GM13977 (cell line): ENCODE data around the gene FYB1.

Source experiments
- DNase-seq: peaks from one replicate; pipeline ENCODE4 v3.0.0; 2012; ENCODE audit warnings: low spot score
- in situ Hi-C: fragments of 300-500 bp; cut with MboI; formaldehyde crosslinking; loops from one replicate; pipeline ENCODE4 v1.12.0; 2022; ENCODE audit warnings: low sequenced_read_pairs, low pct_unique_long_range_greater_than_20kb, mixed read lengths, inconsistent platforms; ENCODE audit not compliant: unreplicated experiment
- TF ChIP-seq, protein P1 (sequence below): IDR thresholded peaks from 2 replicates; pipeline ENCODE4 v1.5.1; 2012; ENCODE audit warnings: mild to moderate bottlenecking, control low read depth; ENCODE audit not compliant: insufficient read depth; ENCODE audit errors: extremely low read depth, missing control alignments

FYB1 gene

DNA sequence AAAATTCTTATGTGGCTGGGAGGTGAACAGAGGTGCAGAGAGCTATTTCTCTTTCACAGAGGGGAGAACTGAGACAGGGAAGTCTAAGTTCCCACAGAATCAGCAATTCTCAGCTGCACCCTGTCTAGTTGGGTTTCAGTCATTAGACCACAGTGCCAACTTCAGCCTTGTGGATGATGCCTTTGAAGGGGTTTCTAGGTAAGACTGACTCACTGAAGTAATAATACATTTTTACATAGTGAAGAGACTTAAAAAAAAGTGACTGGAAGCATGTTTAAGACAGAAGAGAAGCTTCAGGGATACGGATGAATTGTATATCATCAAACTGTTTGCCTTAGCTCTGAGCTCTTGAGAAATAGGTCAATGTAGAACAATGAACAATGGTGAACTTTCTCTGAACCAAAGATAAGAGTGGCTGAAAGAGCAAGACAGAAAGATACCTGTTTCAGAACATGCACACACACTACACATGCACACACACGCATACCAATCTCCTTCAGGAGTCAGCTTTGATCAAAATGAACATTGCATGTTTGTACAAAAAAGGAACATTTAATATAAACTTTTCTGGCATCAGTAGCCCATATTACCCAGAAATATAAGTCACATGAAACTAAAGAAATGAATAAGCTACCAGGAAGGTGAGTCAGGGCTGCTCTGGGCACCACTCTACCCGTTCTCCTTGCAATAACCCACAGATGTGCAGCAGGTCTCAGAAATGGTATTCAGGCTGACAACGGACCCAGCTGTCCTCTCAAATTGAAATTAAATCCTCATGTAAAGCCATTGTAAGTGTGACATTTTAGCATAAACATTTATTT is 12.6 kb upstream of the FYB1 start:
- TF ChIP-seq, protein P1, sequence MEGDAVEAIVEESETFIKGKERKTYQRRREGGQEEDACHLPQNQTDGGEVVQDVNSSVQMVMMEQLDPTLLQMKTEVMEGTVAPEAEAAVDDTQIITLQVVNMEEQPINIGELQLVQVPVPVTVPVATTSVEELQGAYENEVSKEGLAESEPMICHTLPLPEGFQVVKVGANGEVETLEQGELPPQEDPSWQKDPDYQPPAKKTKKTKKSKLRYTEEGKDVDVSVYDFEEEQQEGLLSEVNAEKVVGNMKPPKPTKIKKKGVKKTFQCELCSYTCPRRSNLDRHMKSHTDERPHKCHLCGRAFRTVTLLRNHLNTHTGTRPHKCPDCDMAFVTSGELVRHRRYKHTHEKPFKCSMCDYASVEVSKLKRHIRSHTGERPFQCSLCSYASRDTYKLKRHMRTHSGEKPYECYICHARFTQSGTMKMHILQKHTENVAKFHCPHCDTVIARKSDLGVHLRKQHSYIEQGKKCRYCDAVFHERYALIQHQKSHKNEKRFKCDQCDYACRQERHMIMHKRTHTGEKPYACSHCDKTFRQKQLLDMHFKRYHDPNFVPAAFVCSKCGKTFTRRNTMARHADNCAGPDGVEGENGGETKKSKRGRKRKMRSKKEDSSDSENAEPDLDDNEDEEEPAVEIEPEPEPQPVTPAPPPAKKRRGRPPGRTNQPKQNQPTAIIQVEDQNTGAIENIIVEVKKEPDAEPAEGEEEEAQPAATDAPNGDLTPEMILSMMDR = no peak
- in situ Hi-C loops = no loop called here
- no peak for DNase-seq

DNA sequence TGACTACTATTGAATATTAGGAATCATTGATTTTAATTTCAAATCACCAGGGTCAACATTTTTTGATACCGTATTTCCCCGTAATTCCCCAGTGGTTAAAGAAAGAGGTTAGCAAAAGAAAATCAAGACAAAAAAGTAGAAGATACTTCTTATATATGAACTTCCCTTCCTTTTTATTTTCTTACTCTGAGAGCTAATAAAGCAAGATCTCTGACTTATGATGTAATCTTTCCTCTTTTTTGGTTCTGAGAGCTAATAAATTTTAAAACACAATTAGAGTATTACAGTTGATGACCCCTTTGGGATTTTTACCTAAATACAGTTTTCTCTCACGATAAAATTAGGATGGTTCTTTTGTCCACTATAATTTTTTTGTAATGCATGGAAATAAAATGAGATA is 9.2 kb upstream of the FYB1 start:
- in situ Hi-C loops = no loop called here
- TF ChIP-seq, protein P1 = no peak
- DNase-seq = no peak

DNA sequence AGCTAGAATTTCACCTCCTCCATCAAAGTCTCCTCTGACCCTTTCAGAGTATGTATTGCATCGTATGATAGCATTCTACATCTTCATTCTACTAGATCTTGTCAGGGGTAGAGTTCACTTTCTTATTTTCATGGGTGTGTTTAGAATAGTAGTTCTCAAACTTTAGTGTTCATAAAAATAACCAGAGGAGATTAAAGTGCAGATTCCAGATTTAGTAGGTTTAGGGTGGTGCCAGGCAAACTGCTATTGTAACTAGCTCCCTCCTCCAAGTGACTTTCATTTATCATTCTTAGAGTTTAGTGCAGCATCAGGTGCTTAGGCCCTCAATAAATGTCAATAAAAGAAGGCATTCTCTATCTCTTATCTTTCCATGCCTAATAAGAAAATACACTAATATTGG is 7.2 kb upstream of the FYB1 start:
- in situ Hi-C loops = no loop called here
- TF ChIP-seq, protein P1 = no peak
- DNase-seq = no peak

DNA sequence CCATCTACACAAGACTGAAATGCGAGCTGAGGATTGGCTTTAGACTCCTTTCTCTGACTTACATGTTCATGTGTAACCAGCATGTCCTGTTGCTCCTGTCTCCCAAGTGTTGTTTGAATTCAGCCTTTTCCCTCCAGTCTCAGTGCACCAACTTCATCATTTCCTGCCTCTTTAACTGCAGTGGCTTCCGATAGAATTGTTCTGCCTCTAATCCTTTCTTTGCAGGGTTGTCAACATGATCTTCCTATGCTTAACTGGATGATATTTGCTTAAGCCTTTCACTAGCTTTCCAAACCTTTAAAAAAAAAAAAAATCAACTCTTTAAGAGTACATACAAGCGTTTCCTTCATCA is 6.7 kb upstream of the FYB1 start:
- DNase-seq = no peak
- in situ Hi-C loops = no loop called here

DNA sequence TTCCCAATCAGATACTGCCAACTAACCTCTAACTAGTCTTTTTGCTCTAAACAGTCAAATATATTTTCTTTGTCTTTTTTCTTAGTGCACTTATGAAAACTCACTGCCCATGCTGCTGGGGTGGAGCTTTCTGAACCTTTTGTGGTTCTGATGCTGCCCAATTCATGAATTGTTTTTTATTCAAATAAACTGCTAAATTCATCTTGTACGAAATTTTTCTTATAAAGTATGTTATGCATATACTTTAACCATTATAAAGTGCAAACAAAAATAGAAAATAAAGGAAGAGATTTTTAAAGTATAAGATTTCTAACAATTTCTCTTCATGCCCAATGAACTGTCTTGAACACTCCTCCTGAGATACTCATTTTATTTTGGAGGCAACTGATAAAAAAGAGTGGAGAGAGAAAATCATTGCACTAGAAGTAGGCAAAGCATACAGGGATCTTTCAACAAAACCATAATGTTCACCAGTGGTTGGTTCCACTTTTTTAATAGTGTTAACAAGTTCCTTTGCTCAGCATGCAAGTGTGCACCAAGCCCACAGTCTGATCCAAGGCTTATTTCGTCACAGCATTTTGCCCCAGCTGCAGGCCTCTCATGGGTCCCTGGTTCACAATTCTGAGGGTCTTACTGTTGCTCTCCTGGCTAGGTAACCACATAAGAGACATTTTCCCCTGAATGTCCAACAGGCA is 6.2 kb upstream of the FYB1 start:
- TF ChIP-seq, protein P1 = no peak
- in situ Hi-C loops = no loop called here
- no peak for DNase-seq

More for the DNA sequence above, 6.7 kb upstream of the FYB1 start:
- TF ChIP-seq, protein P1 = no peak

DNA sequence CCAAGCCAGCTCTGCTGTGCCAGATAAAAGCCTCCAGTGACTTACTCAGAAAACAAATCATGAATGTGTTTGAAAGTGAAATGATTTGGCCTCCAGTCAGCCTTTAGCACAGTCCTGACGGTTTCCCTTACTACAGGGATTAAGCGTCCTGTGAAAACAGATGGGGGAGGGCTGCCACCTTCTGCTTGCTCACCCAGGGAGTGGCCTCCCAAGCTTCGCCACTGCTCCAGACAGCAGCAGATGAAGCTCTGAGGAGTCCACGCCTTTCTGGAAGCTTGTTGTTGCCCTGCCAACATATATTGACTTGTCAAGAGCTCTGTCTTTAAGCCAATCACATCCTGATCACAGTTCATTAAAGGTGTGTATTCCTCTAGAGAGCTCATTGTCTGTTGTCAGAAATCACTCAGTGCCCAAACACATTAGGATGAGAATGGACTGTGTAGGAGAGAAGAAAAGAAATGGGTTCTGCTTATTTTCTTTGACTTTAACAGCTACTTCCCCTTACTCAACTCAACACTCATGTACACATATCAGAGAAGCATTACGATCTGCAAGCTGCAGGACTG is 4.9 kb upstream of the FYB1 start:
- no peak for DNase-seq
- in situ Hi-C loops = no loop called here
- TF ChIP-seq, protein P1 = no peak
